NB4 (cell line): ENCODE measurements around the gene ILDR2.
"Not testable (repeated sequence)": the region's sequence is repeated elsewhere in the genome, so short reads cannot be mapped to it uniquely, and the experiment has no call there.

Experiments
- DNase-seq: peaks from one replicate; pipeline ENCODE4 v3.0.0; 2010; ENCODE audit warnings: low read depth
- H3K4me3 ChIP-seq: one replicate; pipeline ENCODE4 v1.5.1; 2011; ENCODE audit warnings: mild to moderate bottlenecking, low read depth, low read length, moderate library complexity
- MYC ChIP-seq: IDR thresholded peaks from 2 replicates; pipeline ENCODE4 v1.6.1; 2011; ENCODE audit warnings: low read depth, low read length
- POLR2A ChIP-seq: IDR thresholded peaks from 2 replicates; pipeline ENCODE4 v1.6.1; 2011; ENCODE audit warnings: mild to moderate bottlenecking; ENCODE audit not compliant: insufficient read length; ENCODE audit errors: extremely low read depth
- TF ChIP-seq, protein P1 (sequence below): IDR thresholded peaks from one replicate; pipeline ENCODE4 v1.5.1; 2012; ENCODE audit warnings: low read depth, low read length
- TF ChIP-seq, protein P2 (sequence below): IDR thresholded peaks from 2 replicates; pipeline ENCODE4 v1.6.1; 2011; ENCODE audit warnings: low read depth, low read length

Gene ILDR2

DNA sequence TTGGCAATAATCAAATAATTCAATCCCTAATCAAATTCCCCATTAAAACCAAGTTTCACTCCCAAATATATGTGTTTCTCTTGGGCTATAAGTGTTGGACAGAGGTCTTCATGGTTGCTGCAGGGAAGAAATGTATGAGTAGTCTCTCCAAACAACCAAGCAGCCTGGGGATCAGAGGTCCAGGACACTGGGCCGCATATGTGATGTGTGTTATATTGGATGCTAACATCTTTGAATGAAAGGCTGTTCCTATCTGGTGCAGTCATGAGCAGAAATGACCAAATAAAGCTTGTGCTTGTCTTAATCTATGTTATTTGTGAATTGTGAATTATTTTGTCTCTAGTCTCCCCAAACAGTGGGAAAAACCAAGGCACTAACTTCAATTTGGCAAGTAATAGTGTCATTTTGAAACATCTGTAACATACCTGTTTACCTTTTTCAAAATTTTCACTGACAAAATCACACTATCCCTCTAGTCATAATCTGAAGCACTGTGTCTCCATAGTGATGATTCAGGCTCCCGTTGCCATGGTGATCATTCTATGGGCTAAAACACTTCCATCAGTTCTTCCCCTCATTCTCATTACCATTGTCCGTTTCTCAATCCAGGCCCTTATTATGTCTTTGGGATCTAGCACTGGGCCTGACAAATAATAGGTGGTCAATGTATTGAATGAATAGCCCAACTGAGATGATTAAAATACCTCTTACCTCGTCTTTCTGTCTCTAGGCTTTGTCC, 86.8 kb downstream of the ILDR2 start:
- TF ChIP-seq, protein P1, sequence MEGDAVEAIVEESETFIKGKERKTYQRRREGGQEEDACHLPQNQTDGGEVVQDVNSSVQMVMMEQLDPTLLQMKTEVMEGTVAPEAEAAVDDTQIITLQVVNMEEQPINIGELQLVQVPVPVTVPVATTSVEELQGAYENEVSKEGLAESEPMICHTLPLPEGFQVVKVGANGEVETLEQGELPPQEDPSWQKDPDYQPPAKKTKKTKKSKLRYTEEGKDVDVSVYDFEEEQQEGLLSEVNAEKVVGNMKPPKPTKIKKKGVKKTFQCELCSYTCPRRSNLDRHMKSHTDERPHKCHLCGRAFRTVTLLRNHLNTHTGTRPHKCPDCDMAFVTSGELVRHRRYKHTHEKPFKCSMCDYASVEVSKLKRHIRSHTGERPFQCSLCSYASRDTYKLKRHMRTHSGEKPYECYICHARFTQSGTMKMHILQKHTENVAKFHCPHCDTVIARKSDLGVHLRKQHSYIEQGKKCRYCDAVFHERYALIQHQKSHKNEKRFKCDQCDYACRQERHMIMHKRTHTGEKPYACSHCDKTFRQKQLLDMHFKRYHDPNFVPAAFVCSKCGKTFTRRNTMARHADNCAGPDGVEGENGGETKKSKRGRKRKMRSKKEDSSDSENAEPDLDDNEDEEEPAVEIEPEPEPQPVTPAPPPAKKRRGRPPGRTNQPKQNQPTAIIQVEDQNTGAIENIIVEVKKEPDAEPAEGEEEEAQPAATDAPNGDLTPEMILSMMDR = no peak
- no peak for DNase-seq
- H3K4me3 ChIP-seq = no peak overlapping the region

DNA sequence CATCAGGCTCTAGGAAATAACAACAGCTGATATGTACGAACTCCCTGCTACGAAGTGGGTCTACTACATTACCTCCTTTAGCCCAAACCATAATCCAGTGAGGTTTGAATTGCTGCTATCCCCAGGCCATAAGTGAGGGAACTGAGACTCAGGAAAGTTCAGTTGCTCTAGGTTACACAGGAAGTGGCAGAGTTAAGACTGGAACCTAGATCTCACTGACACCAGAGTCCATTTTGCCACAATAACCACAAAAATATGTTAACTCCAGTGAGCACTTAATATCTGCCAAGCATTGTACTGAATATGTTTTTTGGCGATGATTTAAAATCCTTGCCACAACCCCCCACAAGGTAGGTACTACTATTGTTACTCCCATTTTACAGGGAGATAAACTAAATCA, 90.4 kb downstream of the ILDR2 start:
- no peak for DNase-seq
- no peak for TF ChIP-seq POLR2A
- TF ChIP-seq, protein P2, sequence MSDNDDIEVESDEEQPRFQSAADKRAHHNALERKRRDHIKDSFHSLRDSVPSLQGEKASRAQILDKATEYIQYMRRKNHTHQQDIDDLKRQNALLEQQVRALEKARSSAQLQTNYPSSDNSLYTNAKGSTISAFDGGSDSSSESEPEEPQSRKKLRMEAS = no peak
- TF ChIP-seq, protein P1 = no peak
- TF ChIP-seq MYC = no peak
- H3K4me3 ChIP-seq = no peak overlapping the region

DNA sequence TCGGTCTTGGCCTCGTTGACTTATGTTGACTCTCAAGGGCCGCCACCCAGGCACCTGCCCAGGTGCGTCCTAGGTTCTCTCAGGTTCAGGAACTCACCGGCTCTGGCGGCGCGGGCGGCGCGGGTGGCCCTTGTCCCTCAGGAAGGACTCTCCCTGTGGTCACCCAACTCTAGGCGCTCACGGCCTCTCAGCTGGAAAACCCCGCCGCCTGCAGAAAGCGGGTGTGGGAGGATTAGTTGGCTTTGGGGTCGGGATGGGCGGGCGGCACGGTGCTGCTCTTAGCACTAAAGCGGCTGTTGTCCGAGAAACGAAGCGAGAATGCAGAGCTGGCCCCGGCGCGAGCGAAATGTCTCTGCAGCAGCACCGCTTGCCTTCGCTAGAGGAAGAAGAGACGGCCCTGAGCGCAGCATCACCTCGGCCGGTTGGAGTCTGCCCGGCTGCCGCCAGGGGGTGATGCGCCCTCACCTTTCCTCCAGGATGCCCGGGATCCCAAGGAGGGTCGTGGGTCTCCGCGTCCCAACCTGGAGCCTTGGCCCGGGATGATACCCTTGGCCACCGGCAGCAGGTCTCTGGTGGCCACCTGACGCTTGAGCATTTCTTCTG, 91.2 kb downstream of the ILDR2 start:
- TF ChIP-seq MYC (no peak), POLR2A (no peak)
- TF ChIP-seq, protein P2 = no peak
- TF ChIP-seq, protein P1 = no peak
- no peak for DNase-seq
- H3K4me3 ChIP-seq = no peak overlapping the region

DNA sequence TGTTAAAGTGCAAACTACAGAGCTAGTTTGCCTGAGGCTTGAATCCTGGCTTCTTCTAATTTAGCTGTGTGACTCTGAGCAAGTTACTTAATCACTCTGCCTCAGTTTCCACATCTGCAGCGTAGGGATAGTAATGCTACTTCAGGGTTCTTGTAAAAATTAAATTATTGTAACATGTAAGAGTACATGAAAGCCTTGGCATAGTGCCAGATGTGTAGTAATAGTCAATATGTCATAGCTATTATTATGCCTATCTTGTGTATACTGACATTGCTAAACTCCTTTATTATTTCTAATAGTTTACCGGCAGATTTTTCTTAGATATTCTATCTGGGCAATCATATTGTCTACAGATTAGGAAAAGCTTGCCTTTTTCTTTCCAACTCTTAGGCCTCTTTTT, 92.4 kb downstream of the ILDR2 start:
- H3K4me3 ChIP-seq = no peak overlapping the region
- DNase-seq = no peak
- TF ChIP-seq, protein P1 = no peak
- TF ChIP-seq POLR2A (no peak), MYC (no peak)
- TF ChIP-seq, protein P2 = no peak

DNA sequence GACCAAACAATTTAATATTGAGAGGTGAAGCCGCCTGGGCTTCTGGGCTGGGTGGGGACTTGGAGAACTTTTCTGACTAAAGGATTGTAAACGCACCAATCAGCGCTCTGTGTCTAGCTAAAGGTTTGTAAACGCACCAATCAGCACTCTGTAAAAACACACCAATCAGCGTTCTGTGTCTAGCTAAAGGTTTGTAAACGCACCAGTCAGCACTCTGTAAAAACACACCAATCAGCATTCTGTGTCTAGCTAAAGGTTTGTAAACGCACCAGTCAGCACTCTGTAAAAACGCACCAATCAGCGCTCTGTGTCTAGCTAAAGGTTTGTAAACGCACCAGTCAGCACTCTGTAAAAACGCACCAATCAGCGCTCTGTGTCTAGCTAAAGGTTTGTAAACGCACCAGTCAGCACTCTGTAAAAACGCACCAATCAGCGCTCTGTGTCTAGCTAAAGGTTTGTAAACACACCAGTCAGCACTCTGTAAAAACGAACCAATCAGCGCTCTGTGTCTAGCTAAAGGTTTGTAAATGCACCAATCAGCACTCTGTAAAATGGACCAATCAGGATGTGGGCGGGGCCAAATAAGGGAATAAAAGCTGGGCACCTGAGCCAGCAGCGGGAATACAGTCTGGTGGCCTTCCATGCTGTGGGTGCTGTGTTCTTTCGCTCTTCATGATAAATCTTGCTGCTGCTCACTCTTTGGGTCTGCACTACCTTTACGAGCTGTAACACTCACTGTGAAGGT, 97.0 kb downstream of the ILDR2 start:
- not testable (repeated sequence) for DNase-seq

DNA sequence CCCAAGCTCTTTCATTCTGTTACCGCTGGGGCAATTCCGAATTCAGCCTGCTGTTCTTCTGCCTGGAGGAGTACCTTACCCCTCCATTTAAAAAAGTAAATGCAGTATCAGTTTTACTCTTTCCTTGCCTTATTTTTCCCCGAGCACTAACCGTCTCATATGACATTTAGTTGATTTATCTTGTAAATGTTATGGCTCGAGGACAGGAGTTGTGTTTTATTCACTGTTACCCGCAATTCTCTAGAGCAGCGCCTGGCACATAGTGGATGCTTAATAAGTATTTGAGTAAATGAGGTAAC, 98.9 kb downstream of the ILDR2 start:
- no peak for DNase-seq
- TF ChIP-seq, protein P2 = no peak
- TF ChIP-seq POLR2A (peak; percentile 11), MYC (no peak)
- TF ChIP-seq, protein P1 = peak; percentile 7
- H3K4me3 ChIP-seq = peak overlapping the region; percentile 67

More for the DNA sequence above, 97.0 kb downstream of the ILDR2 start:
- not testable (repeated sequence) for H3K4me3 ChIP-seq
